GM12801 (cell line): Measurements from ENCODE around the gene NLN.

Source experiments
- CTCF ChIP-seq: IDR thresholded peaks from one replicate; pipeline ENCODE4 v1.5.1; 2011; ENCODE audit warnings: control low read depth; ENCODE audit not compliant: insufficient read length; ENCODE audit errors: extremely low read depth

Gene NLN

GRCh38 chr5:65816729-65817128, 94.7 kb downstream of the NLN start:
- no peak for TF ChIP-seq CTCF

GRCh38 chr5:65817931-65818330, 95.9 kb downstream of the NLN start:
- no peak for TF ChIP-seq CTCF

- no peak for TF ChIP-seq CTCF
Observed at GRCh38 chr5:65818592-65818991, 96.6 kb downstream of the NLN start.

- no peak for TF ChIP-seq CTCF
Observed at GRCh38 chr5:65819215-65819904, 97.4 kb downstream of the NLN start.

GRCh38 chr5:65819905-65820240, 97.9 kb downstream of the NLN start:
- TF ChIP-seq CTCF: no peak

- TF ChIP-seq CTCF: no peak
Observed at GRCh38 chr5:65820373-65820772, 98.4 kb downstream of the NLN start.

- TF ChIP-seq CTCF: no peak
Observed at GRCh38 chr5:65821966-65822365, 100.0 kb downstream of the NLN start.

GRCh38 chr5:65822710-65823109, 100.7 kb downstream of the NLN start:
- no peak for TF ChIP-seq CTCF
